Dendritic cell treated with granulocyte-macrophage colony-stimulating factor and Interleukin-4, amounts not matched to agents 40 ng/mL and 50 ng/mL, for 4 days (primary cell): Measurements from ENCODE around the gene ADGRL3.
"Not testable (repeated sequence)": the region's sequence is repeated elsewhere in the genome, so short reads cannot be mapped to it uniquely, and the experiment has no call there.

Experiments
- H3K27ac Mint-ChIP-seq: one replicate; pipeline ENCODE4 v1.8.0; 2022; ENCODE audit warnings: mild to moderate bottlenecking, mixed read lengths
- H3K27me3 Mint-ChIP-seq: one replicate; pipeline ENCODE4 v1.8.0; 2022; ENCODE audit warnings: mild to moderate bottlenecking, mixed read lengths
- H3K36me3 Mint-ChIP-seq: one replicate; pipeline ENCODE4 v1.8.0; 2022; ENCODE audit warnings: low read depth, mixed read lengths
- H3K4me1 Mint-ChIP-seq: one replicate; pipeline ENCODE4 v1.8.0; 2022; ENCODE audit warnings: low read depth, mixed read lengths
- H3K4me3 Mint-ChIP-seq: one replicate; pipeline ENCODE4 v1.8.0; 2022; ENCODE audit warnings: mild to moderate bottlenecking, moderate library complexity, mixed read lengths
- H3K9me3 Mint-ChIP-seq: one replicate; pipeline ENCODE4 v1.8.0; 2022; ENCODE audit warnings: mixed read lengths
- intact Hi-C: fragments of 100-400 bp; cut with micrococcal nuclease; formaldehyde crosslinking; loops from one replicate; pipeline ENCODE4 v1.15.0; 2022

The ADGRL3 gene

GRCh38 chr4:61374447-61374891 is 174.3 kb downstream of the ADGRL3 start:
- no peaks in the 10 kb centered on the region for H3K27me3 Mint-ChIP-seq
- H3K4me3 Mint-ChIP-seq: no peak overlapping the region
- no peaks in the 10 kb centered on the region for H3K36me3 Mint-ChIP-seq
- intact Hi-C loops: no loop called here
- H3K4me1 Mint-ChIP-seq: no peaks in the 10 kb centered on the region
- no peak overlapping the region for H3K27ac Mint-ChIP-seq
- peaks cover 11% of the 10 kb centered on the region for H3K9me3 Mint-ChIP-seq

GRCh38 chr4:61375301-61375700 is 175.2 kb downstream of the ADGRL3 start:
- H3K4me1 Mint-ChIP-seq: no peaks in the 10 kb centered on the region
- intact Hi-C loops: no loop called here
- no peak overlapping the region for H3K4me3 Mint-ChIP-seq
- peaks cover 11% of the 10 kb centered on the region for H3K9me3 Mint-ChIP-seq
- no peaks in the 10 kb centered on the region for H3K27me3 Mint-ChIP-seq
- no peaks in the 10 kb centered on the region for H3K36me3 Mint-ChIP-seq
- H3K27ac Mint-ChIP-seq: no peak overlapping the region

- no peak overlapping the region for H3K4me3 Mint-ChIP-seq
- H3K27me3 Mint-ChIP-seq: no peaks in the 10 kb centered on the region
- H3K4me1 Mint-ChIP-seq: no peaks in the 10 kb centered on the region
- peaks cover 11% of the 10 kb centered on the region for H3K9me3 Mint-ChIP-seq
- H3K36me3 Mint-ChIP-seq: no peaks in the 10 kb centered on the region
- H3K27ac Mint-ChIP-seq: no peak overlapping the region
- intact Hi-C loops: no loop called here
Measured at GRCh38 chr4:61376301-61376700, 176.2 kb downstream of the ADGRL3 start.

GRCh38 chr4:61379406-61379805 is 179.3 kb downstream of the ADGRL3 start:
- H3K9me3 Mint-ChIP-seq: peaks cover 11% of the 10 kb centered on the region
- H3K27ac Mint-ChIP-seq: no peak overlapping the region
- no peak overlapping the region for H3K4me3 Mint-ChIP-seq
- no peaks in the 10 kb centered on the region for H3K27me3 Mint-ChIP-seq
- H3K4me1 Mint-ChIP-seq: no peaks in the 10 kb centered on the region
- no peaks in the 10 kb centered on the region for H3K36me3 Mint-ChIP-seq
- intact Hi-C loops: no loop called here

GRCh38 chr4:61380865-61381264 is 180.7 kb downstream of the ADGRL3 start:
- Mint-ChIP-seq H3K36me3 (no peaks in the 10 kb centered on the region), H3K27ac (no peak overlapping the region), H3K4me3 (no peak overlapping the region), H3K27me3 (no peaks in the 10 kb centered on the region), H3K9me3 (peaks cover 11% of the 10 kb centered on the region), H3K4me1 (no peaks in the 10 kb centered on the region)
- intact Hi-C loops: no loop called here

DNA sequence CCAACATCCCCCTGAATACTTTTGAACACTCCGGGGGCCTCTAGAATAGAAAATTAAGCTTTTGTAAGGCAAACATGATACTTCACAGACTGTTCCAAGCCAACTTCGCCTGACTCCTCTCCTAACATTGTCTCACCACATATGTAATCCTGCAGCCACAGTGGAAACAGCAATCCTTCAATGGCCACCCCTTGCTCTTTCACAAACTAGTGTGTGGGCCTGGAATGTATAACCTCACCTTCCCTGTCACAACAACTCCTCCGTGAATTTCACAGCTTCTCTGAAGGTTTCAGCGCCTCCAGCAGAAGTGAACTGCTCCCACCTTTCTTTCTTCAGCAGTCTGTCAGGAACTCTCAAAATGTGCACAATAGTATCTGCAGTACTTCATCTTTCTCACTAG is 185.1 kb downstream of the ADGRL3 start:
- no peak overlapping the region for H3K4me3 Mint-ChIP-seq
- H3K9me3 Mint-ChIP-seq: no peaks in the 10 kb centered on the region
- intact Hi-C loops: no loop called here
- H3K4me1 Mint-ChIP-seq: no peaks in the 10 kb centered on the region
- H3K36me3 Mint-ChIP-seq: no peaks in the 10 kb centered on the region
- no peaks in the 10 kb centered on the region for H3K27me3 Mint-ChIP-seq
- H3K27ac Mint-ChIP-seq: no peak overlapping the region

DNA sequence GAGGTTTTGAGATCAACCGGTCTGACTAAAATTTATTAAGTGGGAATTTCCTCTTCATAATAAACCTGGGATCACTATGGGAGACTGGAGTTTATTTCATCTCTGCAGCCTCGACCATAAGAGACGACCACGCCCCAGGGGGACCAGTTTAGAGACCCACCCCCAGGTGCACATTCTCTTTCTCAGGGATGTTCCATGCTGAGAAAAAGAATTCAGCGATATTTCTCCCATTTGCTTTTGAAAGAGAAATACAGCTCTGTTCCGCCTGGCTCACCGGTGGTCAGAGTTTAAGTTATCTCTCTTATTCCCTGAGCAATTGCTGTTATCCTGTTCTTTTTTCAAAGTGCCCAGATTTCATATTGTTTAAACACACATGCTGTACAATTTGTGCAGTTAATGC is 187.2 kb downstream of the ADGRL3 start:
- H3K27ac Mint-ChIP-seq, H3K36me3 Mint-ChIP-seq, H3K9me3 Mint-ChIP-seq, H3K4me1 Mint-ChIP-seq, H3K4me3 Mint-ChIP-seq, intact Hi-C loops, H3K27me3 Mint-ChIP-seq: not testable (repeated sequence)

GRCh38 chr4:61389640-61390039 is 189.5 kb downstream of the ADGRL3 start:
- Mint-ChIP-seq H3K4me1 (no peaks in the 10 kb centered on the region), H3K27ac (no peak overlapping the region), H3K36me3 (no peaks in the 10 kb centered on the region), H3K27me3 (no peaks in the 10 kb centered on the region), H3K4me3 (no peak overlapping the region), H3K9me3 (peaks cover 7% of the 10 kb centered on the region)
- intact Hi-C loops: no loop called here

DNA sequence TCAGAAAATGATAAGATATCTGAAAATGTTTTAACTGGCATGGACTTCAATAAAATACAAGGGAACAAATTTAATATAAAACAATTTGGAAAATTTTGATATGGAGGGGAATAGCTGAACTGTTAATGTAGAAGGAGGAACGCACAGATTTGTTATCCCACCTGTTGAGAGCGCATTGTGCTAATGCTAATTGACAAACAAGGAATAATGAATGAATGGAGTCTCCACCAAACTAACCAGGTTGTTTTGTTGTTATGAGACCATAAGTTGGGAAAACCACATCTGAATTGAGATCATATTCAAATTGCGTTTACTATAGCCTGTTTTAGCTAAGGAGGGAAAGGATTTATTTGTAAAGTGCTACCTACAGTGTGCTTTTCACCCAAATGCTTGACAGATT is 195.6 kb downstream of the ADGRL3 start:
- Mint-ChIP-seq H3K27me3 (no peaks in the 10 kb centered on the region), H3K9me3 (peaks cover 7% of the 10 kb centered on the region), H3K4me3 (no peak overlapping the region), H3K27ac (no peak overlapping the region), H3K36me3 (no peaks in the 10 kb centered on the region), H3K4me1 (peaks cover 6% of the 10 kb centered on the region)
- intact Hi-C loops: no loop called here

- intact Hi-C loops: no loop called here
- Mint-ChIP-seq H3K27ac (no peak overlapping the region), H3K36me3 (no peaks in the 10 kb centered on the region), H3K4me3 (no peak overlapping the region), H3K4me1 (peaks cover 6% of the 10 kb centered on the region), H3K27me3 (no peaks in the 10 kb centered on the region), H3K9me3 (peaks cover 3% of the 10 kb centered on the region)
Measured at GRCh38 chr4:61397174-61397573, 197.0 kb downstream of the ADGRL3 start.

GRCh38 chr4:61400439-61401038 is 200.4 kb downstream of the ADGRL3 start:
- H3K9me3 Mint-ChIP-seq: no peaks in the 10 kb centered on the region
- no peak overlapping the region for H3K4me3 Mint-ChIP-seq
- intact Hi-C loops: no loop called here
- H3K4me1 Mint-ChIP-seq: peaks cover 6% of the 10 kb centered on the region
- no peaks in the 10 kb centered on the region for H3K36me3 Mint-ChIP-seq
- H3K27ac Mint-ChIP-seq: no peak overlapping the region
- no peaks in the 10 kb centered on the region for H3K27me3 Mint-ChIP-seq

DNA sequence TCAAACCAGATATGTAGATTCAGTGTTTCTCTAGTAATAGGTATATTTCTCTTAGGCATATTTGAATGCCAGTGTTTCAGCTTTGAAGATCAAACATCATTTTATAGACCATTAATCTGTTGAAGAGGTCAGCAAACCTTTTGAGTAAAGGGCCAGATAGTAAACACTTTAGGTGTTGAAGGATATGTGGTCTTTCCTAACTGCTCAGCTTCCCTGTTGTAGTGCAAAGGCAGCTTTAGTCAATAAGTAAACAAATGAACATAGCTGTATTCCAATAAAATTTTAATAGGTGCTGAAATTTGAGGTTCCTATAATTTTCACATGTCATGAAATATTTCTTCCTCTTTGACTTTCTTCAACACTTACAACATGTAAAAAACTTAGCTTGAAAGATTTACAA is 201.6 kb downstream of the ADGRL3 start:
- intact Hi-C loops: no loop called here
- no peak overlapping the region for H3K27ac Mint-ChIP-seq
- H3K4me1 Mint-ChIP-seq: peaks cover 6% of the 10 kb centered on the region
- H3K9me3 Mint-ChIP-seq: no peaks in the 10 kb centered on the region
- no peaks in the 10 kb centered on the region for H3K36me3 Mint-ChIP-seq
- no peak overlapping the region for H3K4me3 Mint-ChIP-seq
- H3K27me3 Mint-ChIP-seq: no peaks in the 10 kb centered on the region

DNA sequence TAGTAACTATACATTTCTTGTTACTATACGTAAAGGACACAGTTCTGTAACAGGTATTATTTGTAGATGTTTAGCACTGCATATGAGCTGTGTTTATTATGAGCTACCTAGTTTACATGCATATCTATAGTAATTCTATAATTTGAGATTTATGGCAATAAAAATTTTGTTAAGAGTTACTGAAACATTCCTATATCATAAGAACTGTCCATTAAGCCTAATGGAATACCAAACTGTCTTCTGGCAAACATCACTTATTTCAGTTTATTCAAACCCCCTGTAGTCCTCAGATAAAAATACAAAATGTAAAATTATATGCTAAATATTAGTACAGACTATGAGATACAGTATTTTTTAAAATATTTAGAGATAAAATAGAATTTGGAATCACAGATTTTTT is 205.2 kb downstream of the ADGRL3 start:
- H3K27ac Mint-ChIP-seq: no peak overlapping the region
- H3K36me3 Mint-ChIP-seq: no peaks in the 10 kb centered on the region
- no peak overlapping the region for H3K4me3 Mint-ChIP-seq
- H3K9me3 Mint-ChIP-seq: no peaks in the 10 kb centered on the region
- H3K27me3 Mint-ChIP-seq: no peaks in the 10 kb centered on the region
- no peaks in the 10 kb centered on the region for H3K4me1 Mint-ChIP-seq
- intact Hi-C loops: no loop called here

GRCh38 chr4:61406677-61407076 is 206.6 kb downstream of the ADGRL3 start:
- no peak overlapping the region for H3K27ac Mint-ChIP-seq
- no peak overlapping the region for H3K4me3 Mint-ChIP-seq
- H3K9me3 Mint-ChIP-seq: no peaks in the 10 kb centered on the region
- H3K36me3 Mint-ChIP-seq: no peaks in the 10 kb centered on the region
- intact Hi-C loops: no loop called here
- H3K27me3 Mint-ChIP-seq: no peaks in the 10 kb centered on the region
- H3K4me1 Mint-ChIP-seq: no peaks in the 10 kb centered on the region
